Prostate gland (tissue), 2 donors: ENCODE results near the gene DDX41. TPM values are rescaled to one million over a fixed set of nuclear protein-coding genes. Genes with fewer than 3 reads are reported as not detected.
"Not testable (repeated sequence)": the region's sequence is repeated elsewhere in the genome, so short reads cannot be mapped to it uniquely, and the experiment has no call there.

Experiments used
- DNase-seq: peaks from one replicate; pipeline ENCODE4 v3.0.0-alpha.2; 2019; ENCODE audit warnings: low spot score
- H3K27ac ChIP-seq, 2 donors: fragments of 200-600 bp; sonication (generic); 2 replicates each; pipeline ENCODE4 v1.5.1; 2017 to 2019
- H3K27me3 ChIP-seq: fragments of 200-600 bp; sonication (generic); replicated peaks from 2 replicates; pipeline ENCODE4 v1.5.1; 2019; ENCODE audit not compliant: insufficient read depth
- H3K36me3 ChIP-seq, 2 donors: fragments of 200-600 bp; sonication (generic); 1 replicate in 1 of 2; 2 replicates in 1 of 2; pipeline versions ENCODE4 v1.5.1 to v1.8.1; 2017 to 2019
- H3K4me1 ChIP-seq: fragments of 200-600 bp; sonication (generic); replicated peaks from 2 replicates; pipeline ENCODE4 v1.5.1; 2019
- H3K4me3 ChIP-seq, 2 donors: fragments of 200-600 bp; sonication (generic); 2 replicates each; pipeline ENCODE4 v1.5.1; 2017 to 2019
- H3K9me3 ChIP-seq: fragments of 200-600 bp; sonication (generic); 2 replicates; pipeline ENCODE4 v1.5.1; 2017
- CTCF ChIP-seq, 4 experiments: fragments of 200-600 bp in 2 of 4; fragments of 450-650 bp in 2 of 4; sonication (generic) in 2 of 4; IDR thresholded peaks; 1 replicate in 3 of 4; 2 replicates in 1 of 4; pipeline ENCODE4 v1.5.1; 2016 to 2019; ENCODE audit warnings: antibody characterized with exemption in 4 of 4, mild to moderate bottlenecking in 2 of 4, moderate library complexity in 2 of 4
- POLR2A ChIP-seq: fragments of 450-650 bp; IDR thresholded peaks from one replicate; pipeline ENCODE4 v1.6.1; 2016; ENCODE audit warnings: antibody characterized with exemption, mild to moderate bottlenecking
- POLR2AphosphoS5 ChIP-seq: sonication (generic); formaldehyde crosslinking; IDR thresholded peaks from one replicate; pipeline ENCODE4 v1.6.1; 2017; ENCODE audit warnings: antibody characterized with exemption
- WGBS: methylation state at CpG from one replicate; pipeline ENCODE4 v1.1.5; 2018; 5-methylcytosine and 5-hydroxymethylcytosine counted together
- intact Hi-C: fragments of 100-400 bp; cut with DNase I; formaldehyde crosslinking; loops from one replicate; pipeline ENCODE4 v1.14.2; 2022
- total RNA-seq, 2 donors: library from RNA; depleted of rRNA; stranded (reverse); fragments of >200 nt; gene quantifications; one replicate each; pipeline ENCODE4 v1.1.0, GENCODE V29; 2016

DDX41 gene
- total RNA-seq, 2 donors from 2014 or later, result 126 to 139 TPM

DNA sequence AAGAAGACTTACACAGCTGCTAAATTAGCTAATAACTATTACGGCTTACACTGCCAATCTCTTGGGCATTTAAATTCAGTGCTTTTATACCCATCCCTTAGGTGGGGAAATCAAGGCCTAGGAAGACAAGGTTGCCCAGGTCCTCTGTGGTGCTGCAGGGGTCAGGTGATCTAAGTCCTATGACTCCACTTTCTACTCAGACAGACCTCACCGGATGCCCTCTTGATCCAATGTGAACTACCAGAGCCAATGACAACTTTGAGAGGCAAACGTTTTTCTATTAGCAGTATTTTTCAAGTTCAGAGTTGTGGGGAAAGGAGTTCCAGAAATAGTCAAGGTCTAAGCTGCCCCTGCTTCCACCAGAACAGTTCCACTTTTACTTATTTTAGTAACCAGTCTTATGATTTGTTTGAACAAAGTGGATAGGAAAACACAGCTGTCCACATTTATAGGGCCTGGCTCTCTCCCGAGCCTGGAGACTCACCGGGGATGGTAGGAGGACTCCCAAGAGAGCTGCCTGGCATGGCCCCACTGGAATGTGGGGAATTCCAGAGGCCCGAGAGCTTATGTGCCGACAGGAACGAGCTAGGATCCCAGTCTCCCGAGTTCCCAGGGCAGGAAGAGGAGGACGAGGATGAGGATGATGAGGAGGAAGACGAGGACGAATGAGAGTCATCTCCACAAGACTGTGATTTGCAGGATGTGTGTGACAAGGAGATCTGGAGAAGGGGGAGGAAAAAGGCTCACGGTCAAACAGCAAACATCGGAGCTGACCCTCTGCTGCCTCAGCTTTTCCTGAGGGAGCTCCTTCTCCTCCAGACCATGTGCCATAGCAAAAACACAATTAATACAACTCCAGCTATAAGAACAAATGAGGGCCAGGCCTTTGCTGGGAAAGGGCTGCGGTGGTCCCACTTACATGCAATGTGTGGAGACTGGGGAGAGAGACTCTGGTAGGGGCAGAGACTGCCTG, 20.9 kb upstream of the DDX41 start:
- no peak for TF ChIP-seq POLR2A
- peak; percentile 94 for TF ChIP-seq POLR2AphosphoS5
- intact Hi-C loops, result loop anchor here (1.0 to 5.0 kb wide), 2 partner anchors 17 to 55 kb away; partner anchors contain the start of genes FAM193B and TMED9
- peaks cover 24% of the 10 kb centered on the region for H3K4me1 ChIP-seq
- H3K27ac ChIP-seq, result peak overlapping the region; percentile 76 to 84
- no peaks in the 10 kb centered on the region for H3K9me3 ChIP-seq
- 14% methylated on average over 15 of the region's 15 CpGs for WGBS
- H3K4me3 ChIP-seq, result no peak overlapping the region
- peak; percentile 87 for DNase-seq
- H3K27me3 ChIP-seq, result no peaks in the 10 kb centered on the region
- peaks cover 0 to 3% of the 10 kb centered on the region in 2 donors for H3K36me3 ChIP-seq

DNA sequence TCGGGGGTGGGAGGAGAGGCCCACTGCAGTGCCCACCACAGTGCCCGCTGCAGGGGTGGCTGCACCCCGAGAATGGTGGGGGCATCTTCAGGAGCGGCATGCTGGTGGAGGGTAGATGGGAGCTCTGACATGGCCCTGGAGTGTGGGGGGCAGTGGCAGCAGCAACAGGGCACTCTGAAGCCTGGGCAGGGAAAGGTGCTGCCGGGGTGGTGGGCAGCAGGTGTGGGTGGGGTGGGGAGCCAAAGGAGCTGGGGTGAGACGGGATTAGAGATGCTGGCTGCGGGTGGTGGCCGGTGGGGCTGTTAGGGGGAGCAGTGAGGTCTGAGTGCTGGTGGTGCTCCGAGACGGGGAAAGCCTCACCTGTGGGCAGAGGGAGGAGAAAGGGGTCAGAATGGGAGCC, 19.6 kb upstream of the DDX41 start:
- 83% methylated on average over 10 of the region's 10 CpGs for WGBS
- Histone ChIP-seq H3K27me3 (no peaks in the 10 kb centered on the region), H3K9me3 (no peaks in the 10 kb centered on the region), H3K4me3 (no peak overlapping the region), H3K4me1 (peaks cover 24% of the 10 kb centered on the region), H3K27ac (peak overlapping the region; percentile 76 to 84), H3K36me3 (peaks cover 0 to 9% of the 10 kb centered on the region in 2 donors)
- TF ChIP-seq POLR2A (no peak), CTCF (IDR thresholded peaks at IDR 0.05) (no peak), POLR2AphosphoS5 (no peak)
- no peak for DNase-seq
- intact Hi-C loops, result loop anchor here (5.0 kb wide), 1 partner anchor 56 kb away; the partner anchor contains the start of gene TMED9

- DNase-seq, result no peak
- no peak overlapping the region for H3K27ac ChIP-seq
- H3K36me3 ChIP-seq, result peaks cover 9 to 10% of the 10 kb centered on the region in 2 donors
- WGBS, result 58% methylated on average over 7 of the region's 7 CpGs
- no peak overlapping the region for H3K4me3 ChIP-seq
- TF ChIP-seq POLR2AphosphoS5, result peak; percentile 42
- no peak for TF ChIP-seq POLR2A
- no peak for TF ChIP-seq CTCF (IDR thresholded peaks at IDR 0.05)
- no peaks in the 10 kb centered on the region for H3K27me3 ChIP-seq
- no peaks in the 10 kb centered on the region for H3K9me3 ChIP-seq
- intact Hi-C loops, result loop anchor here (5.0 kb wide), 1 partner anchor 57 kb away; the partner anchor contains the start of gene TMED9
- peaks cover 24% of the 10 kb centered on the region for H3K4me1 ChIP-seq
These were observed 18.4 kb upstream of the DDX41 start for GRCh38 chr5:177535125-177535524.

- H3K4me1 ChIP-seq, result peaks cover 24% of the 10 kb centered on the region
- peaks cover 9 to 14% of the 10 kb centered on the region in 2 donors for H3K36me3 ChIP-seq
- H3K4me3 ChIP-seq, DNase-seq, H3K27ac ChIP-seq, H3K9me3 ChIP-seq, H3K27me3 ChIP-seq, intact Hi-C loops: not testable (repeated sequence)
- 97% methylated on average over 7 of the region's 7 CpGs for WGBS
These were observed 17.7 kb upstream of the DDX41 start for GRCh38 chr5:177534433-177534832.

DNA sequence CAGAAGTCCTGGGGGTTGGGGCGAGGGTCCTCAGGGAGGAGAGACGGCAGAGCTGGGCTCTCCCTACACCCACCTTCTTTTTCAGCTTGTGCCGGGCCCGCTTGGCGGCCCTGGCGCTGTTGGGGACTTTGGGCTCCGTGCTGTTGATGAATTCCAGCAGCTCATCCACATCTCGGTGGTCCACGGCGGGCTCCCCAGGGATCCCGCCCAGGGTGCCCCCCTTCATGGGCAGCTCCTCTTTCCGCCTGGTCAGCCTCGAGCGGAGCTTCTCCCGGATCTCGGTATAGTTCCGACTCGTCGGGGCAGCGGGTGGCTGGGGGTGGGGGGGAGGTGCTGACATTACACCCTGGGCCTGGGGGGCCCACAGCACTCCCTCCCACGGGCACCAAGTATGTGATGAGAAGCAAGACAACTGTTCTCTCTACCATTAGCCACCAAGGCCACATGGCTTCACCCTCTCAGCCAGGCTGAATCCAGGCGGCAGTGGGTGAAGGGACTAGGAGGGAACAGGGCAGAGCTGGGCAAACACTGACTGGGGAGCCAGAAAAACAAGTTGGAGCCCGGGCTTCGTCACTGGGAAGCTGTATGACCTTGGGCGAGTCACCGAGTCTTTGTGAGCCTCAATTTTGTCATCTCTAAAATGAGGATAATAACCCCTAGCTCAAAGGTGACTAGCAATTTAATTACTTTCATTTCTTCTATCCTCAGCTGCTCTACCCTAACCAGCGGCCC, 14.6 kb upstream of the DDX41 start:
- WGBS, result 89% methylated on average over 27 of the region's 27 CpGs
- no peaks in the 10 kb centered on the region for H3K9me3 ChIP-seq
- intact Hi-C loops, result no loop called here
- DNase-seq, result no peak
- peaks cover 4% of the 10 kb centered on the region for H3K4me1 ChIP-seq
- TF ChIP-seq CTCF (IDR thresholded peaks at IDR 0.05) (no peak), POLR2AphosphoS5 (no peak)
- H3K27me3 ChIP-seq, result no peaks in the 10 kb centered on the region
- H3K36me3 ChIP-seq, result peaks cover 12 to 38% of the 10 kb centered on the region in 2 donors
- peak overlapping the region in 1 of 2 donors; percentile 19 for H3K27ac ChIP-seq
- no peak overlapping the region for H3K4me3 ChIP-seq
